Thyroid gland (tissue), 4 donors: ENCODE results near the gene CACYBP.

Source experiments
- POLR2A ChIP-seq, 2 donors: fragments of 450-650 bp; IDR thresholded peaks; one replicate each; pipeline ENCODE4 v1.6.1; 2017; ENCODE audit warnings: antibody characterized with exemption in 2 of 2, mild to moderate bottlenecking in 2 of 2, moderate library complexity in 1 of 2
- TF ChIP-seq, protein P1 (sequence below), 6 experiments: fragments of 200-600 bp in 3 of 6; fragments of 450-650 bp in 3 of 6; sonication (generic) in 3 of 6; IDR thresholded peaks; one replicate each; pipeline ENCODE4 v1.5.1; 2016 to 2019; ENCODE audit warnings: antibody characterized with exemption in 6 of 6, mild to moderate bottlenecking in 2 of 6, inconsistent platforms in 1 of 6, moderate library complexity in 1 of 6

DNA sequence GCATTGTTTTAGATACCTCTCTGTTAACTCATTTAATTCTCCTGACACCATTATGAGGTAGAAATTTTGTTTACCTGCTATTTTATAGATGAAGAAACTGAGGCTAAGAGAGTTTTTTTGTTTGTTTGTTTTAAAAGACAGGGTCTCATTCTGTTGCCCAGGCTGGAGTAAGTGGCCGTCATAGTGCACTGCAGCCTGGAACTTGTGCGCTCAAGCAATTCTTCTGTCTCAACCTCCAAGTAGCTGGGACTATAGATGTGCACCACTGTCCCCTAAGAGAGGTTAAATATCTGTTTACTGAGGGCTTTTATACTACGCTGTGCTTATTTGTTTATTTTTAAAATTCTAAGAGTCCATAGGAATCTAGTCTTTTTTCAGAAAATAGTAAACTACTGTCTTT lies 43.7 kb upstream of the CACYBP start:
- TF ChIP-seq, protein P1, sequence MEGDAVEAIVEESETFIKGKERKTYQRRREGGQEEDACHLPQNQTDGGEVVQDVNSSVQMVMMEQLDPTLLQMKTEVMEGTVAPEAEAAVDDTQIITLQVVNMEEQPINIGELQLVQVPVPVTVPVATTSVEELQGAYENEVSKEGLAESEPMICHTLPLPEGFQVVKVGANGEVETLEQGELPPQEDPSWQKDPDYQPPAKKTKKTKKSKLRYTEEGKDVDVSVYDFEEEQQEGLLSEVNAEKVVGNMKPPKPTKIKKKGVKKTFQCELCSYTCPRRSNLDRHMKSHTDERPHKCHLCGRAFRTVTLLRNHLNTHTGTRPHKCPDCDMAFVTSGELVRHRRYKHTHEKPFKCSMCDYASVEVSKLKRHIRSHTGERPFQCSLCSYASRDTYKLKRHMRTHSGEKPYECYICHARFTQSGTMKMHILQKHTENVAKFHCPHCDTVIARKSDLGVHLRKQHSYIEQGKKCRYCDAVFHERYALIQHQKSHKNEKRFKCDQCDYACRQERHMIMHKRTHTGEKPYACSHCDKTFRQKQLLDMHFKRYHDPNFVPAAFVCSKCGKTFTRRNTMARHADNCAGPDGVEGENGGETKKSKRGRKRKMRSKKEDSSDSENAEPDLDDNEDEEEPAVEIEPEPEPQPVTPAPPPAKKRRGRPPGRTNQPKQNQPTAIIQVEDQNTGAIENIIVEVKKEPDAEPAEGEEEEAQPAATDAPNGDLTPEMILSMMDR (IDR thresholded peaks at IDR 0.05): no peak
- TF ChIP-seq POLR2A (IDR thresholded peaks at IDR 0.05): no peak
